SH-SY5Y (cell line): ENCODE data around the gene ANKRD52.

ENCODE experiments used
- GATA2 ChIP-seq: IDR thresholded peaks from 2 replicates; pipeline ENCODE4 v1.6.1; 2011; ENCODE audit warnings: mild to moderate bottlenecking, low read depth, low read length
- GATA3 ChIP-seq: IDR thresholded peaks from 2 replicates; pipeline ENCODE4 v1.6.1; 2011; ENCODE audit warnings: low read depth, mild to moderate bottlenecking, low read length, moderate library complexity

GRCh38 chr12:56300644-56301464, 42.7 kb upstream of the ANKRD52 start:
- TF ChIP-seq GATA3: no peak
- TF ChIP-seq GATA2: no peak
